Smooth muscle cell (in vitro differentiated cells): ENCODE results near the gene AATF. TPM values are rescaled to one million over a fixed set of nuclear protein-coding genes. Genes with fewer than 3 reads are reported as not detected.

ENCODE experiments used
- DNase-seq: peaks from one replicate; lab custom pipeline; 2025; ENCODE audit not compliant: unreplicated experiment; lab: John Stamatoyannopoulos, UW
- H2AFZ ChIP-seq: fragments of 200-600 bp; sonication (generic); 2 replicates; pipeline ENCODE4 v1.6.0; 2016; ENCODE audit warnings: antibody characterized with exemption, low read depth, mild to moderate bottlenecking
- H3F3A ChIP-seq: fragments of 200-600 bp; sonication (generic); 2 replicates; pipeline ENCODE4 v1.6.0; 2017; ENCODE audit warnings: antibody characterized with exemption, low read depth
- H3K27ac ChIP-seq: fragments of 200-600 bp; sonication (generic); 2 replicates; pipeline ENCODE4 v1.5.1; 2016; ENCODE audit warnings: low read depth, mild to moderate bottlenecking
- H3K27me3 ChIP-seq: fragments of 200-600 bp; sonication (generic); 2 replicates; pipeline ENCODE4 v1.6.1; 2016; ENCODE audit warnings: low read depth, mild to moderate bottlenecking
- H3K36me3 ChIP-seq: fragments of 200-600 bp; sonication (generic); 2 replicates; pipeline ENCODE4 v1.5.1; 2016; ENCODE audit warnings: low read depth
- H3K4me1 ChIP-seq: fragments of 200-600 bp; sonication (generic); 2 replicates; pipeline ENCODE4 v1.5.1; 2016; ENCODE audit warnings: low read depth
- H3K4me2 ChIP-seq: fragments of 200-600 bp; sonication (generic); 2 replicates; pipeline ENCODE4 v1.6.0; 2016; ENCODE audit warnings: mild to moderate bottlenecking
- H3K4me3 ChIP-seq: fragments of 200-600 bp; sonication (generic); 2 replicates; pipeline ENCODE4 v1.5.1; 2016; ENCODE audit warnings: mild to moderate bottlenecking
- H3K79me2 ChIP-seq: fragments of 200-600 bp; sonication (generic); 2 replicates; pipeline ENCODE4 v1.6.0; 2016; ENCODE audit warnings: low read depth, mild to moderate bottlenecking
- H3K9ac ChIP-seq: fragments of 200-600 bp; sonication (generic); 2 replicates; pipeline ENCODE4 v1.6.0; 2016; ENCODE audit warnings: low read depth
- H3K9me3 ChIP-seq: fragments of 200-600 bp; sonication (generic); replicated peaks from 2 replicates; pipeline ENCODE4 v1.5.1; 2016; ENCODE audit warnings: low read depth
- H4K20me1 ChIP-seq: fragments of 200-600 bp; sonication (generic); 2 replicates; pipeline ENCODE4 v1.6.0; 2016; ENCODE audit warnings: low read depth
- CTCF ChIP-seq: fragments of 200-600 bp; sonication (generic); IDR thresholded peaks from 2 replicates; pipeline ENCODE4 v1.5.1; 2017; ENCODE audit warnings: borderline replicate concordance, mild to moderate bottlenecking, antibody characterized with exemption; ENCODE audit not compliant: insufficient read depth, poor library complexity, severe bottlenecking
- WGBS: methylation state at CpG from one replicate; pipeline ENCODE4 v1.1.7; 2016; ENCODE audit warnings: low lambda C conversion rate; 5-methylcytosine and 5-hydroxymethylcytosine counted together
- polyA plus RNA-seq: library from polyadenylated mRNA; unstranded; fragments of >200 nt; fragmentation: Nextera tagmentation; extraction: Ambion mirVana; gene quantifications from 2 replicates; pipeline ENCODE4 v1.2.1, GENCODE V29; 2016
- total RNA-seq: library from RNA; depleted of rRNA; stranded (reverse); fragments of >200 nt; gene quantifications from 2 replicates; pipeline ENCODE4 v1.2.3, GENCODE V29; 2014

AATF gene
- total and polyA plus RNA-seq, 2 experiments from 2014 or later: 18.5 to 38.0 TPM

GRCh38 chr17:37082985-37083384 is 134.2 kb downstream of the AATF start:
- H3K79me2 ChIP-seq: no peaks in the 10 kb centered on the region
- no peak for DNase-seq
- H3K27ac ChIP-seq: no peak overlapping the region
- H3K4me1 ChIP-seq: peaks cover 4% of the 10 kb centered on the region
- H2AFZ ChIP-seq: no peak overlapping the region
- H4K20me1 ChIP-seq: no peaks in the 10 kb centered on the region
- H3K27me3 ChIP-seq: no peaks in the 10 kb centered on the region
- H3K9me3 ChIP-seq: no peaks in the 10 kb centered on the region
- TF ChIP-seq CTCF: no peak
- 98% methylated on average over 4 of the region's 4 CpGs for WGBS
- no peaks in the 10 kb centered on the region for H3K36me3 ChIP-seq
- H3F3A ChIP-seq: no peaks in the 10 kb centered on the region
- no peak overlapping the region for H3K4me3 ChIP-seq
- H3K4me2 ChIP-seq: no peak overlapping the region
- no peak overlapping the region for H3K9ac ChIP-seq

- no peaks in the 10 kb centered on the region for H3K27me3 ChIP-seq
- H3K79me2 ChIP-seq: no peaks in the 10 kb centered on the region
- no peak for TF ChIP-seq CTCF
- no peak overlapping the region for H3K4me2 ChIP-seq
- no peak overlapping the region for H3K27ac ChIP-seq
- H3F3A ChIP-seq: no peaks in the 10 kb centered on the region
- H3K4me3 ChIP-seq: no peak overlapping the region
- no peaks in the 10 kb centered on the region for H4K20me1 ChIP-seq
- H3K4me1 ChIP-seq: peaks cover 4% of the 10 kb centered on the region
- no peak for DNase-seq
- no peak overlapping the region for H3K9ac ChIP-seq
- no peak overlapping the region for H2AFZ ChIP-seq
- H3K36me3 ChIP-seq: no peaks in the 10 kb centered on the region
- no peaks in the 10 kb centered on the region for H3K9me3 ChIP-seq
- WGBS: 88% methylated on average over 6 of the region's 6 CpGs
Observed at GRCh38 chr17:37083456-37083855, 134.7 kb downstream of the AATF start.

- H4K20me1 ChIP-seq: no peaks in the 10 kb centered on the region
- 60% methylated on average over 5 of the region's 5 CpGs for WGBS
- no peak for TF ChIP-seq CTCF
Observed at GRCh38 chr17:37084372-37084771, 135.6 kb downstream of the AATF start.

GRCh38 chr17:37086334-37086733 is 137.6 kb downstream of the AATF start:
- no peak overlapping the region for H3K27ac ChIP-seq
- H3K79me2 ChIP-seq: no peaks in the 10 kb centered on the region
- 99% methylated on average over 3 of the region's 3 CpGs for WGBS
- H2AFZ ChIP-seq: no peak overlapping the region
- H3K27me3 ChIP-seq: no peaks in the 10 kb centered on the region
- peaks cover 11% of the 10 kb centered on the region for H3K4me1 ChIP-seq
- H3K9me3 ChIP-seq: no peaks in the 10 kb centered on the region
- no peaks in the 10 kb centered on the region for H3F3A ChIP-seq
- no peak overlapping the region for H3K4me3 ChIP-seq
- TF ChIP-seq CTCF: no peak
- no peak overlapping the region for H3K9ac ChIP-seq
- H3K4me2 ChIP-seq: no peak overlapping the region
- H3K36me3 ChIP-seq: no peaks in the 10 kb centered on the region
- no peaks in the 10 kb centered on the region for H4K20me1 ChIP-seq
- no peak for DNase-seq

More at GRCh38 chr17:37084372-37084771, 135.6 kb downstream of the AATF start:
- H3F3A ChIP-seq: no peaks in the 10 kb centered on the region
- no peak overlapping the region for H2AFZ ChIP-seq
- DNase-seq: no peak
- H3K36me3 ChIP-seq: no peaks in the 10 kb centered on the region
- H3K9me3 ChIP-seq: no peaks in the 10 kb centered on the region
- peaks cover 4% of the 10 kb centered on the region for H3K4me1 ChIP-seq
- H3K9ac ChIP-seq: no peak overlapping the region
- H3K79me2 ChIP-seq: no peaks in the 10 kb centered on the region
- H3K4me3 ChIP-seq: no peak overlapping the region
- H3K27ac ChIP-seq: peak overlapping the region; percentile 20
- H3K27me3 ChIP-seq: no peaks in the 10 kb centered on the region
- H3K4me2 ChIP-seq: peak overlapping the region; percentile 23
